RWPE1 (cell line): ENCODE data around the gene VAC14.
"Not testable (repeated sequence)": the region's sequence is repeated elsewhere in the genome, so short reads cannot be mapped to it uniquely, and the experiment has no call there.

Experiments
- CTCF ChIA-PET: fragments of 350-600 bp; sonication (Branson Sonifier 250); formaldehyde crosslinking; extraction: SDS; loops from one replicate; lab custom pipeline; 2021; lab: Yijun Ruan, JAX
- POLR2A ChIA-PET: fragments of 400-600 bp; formaldehyde crosslinking; extraction: SDS; loops from one replicate; lab custom pipeline; 2020; ENCODE audit warnings: antibody characterized with exemption; ENCODE audit not compliant: low non-redundant PET; lab: Yijun Ruan, JAX
- DNase-seq: peaks from one replicate; pipeline ENCODE4 v3.0.0; 2012; ENCODE audit warnings: low spot score
- H3K27ac ChIP-seq: fragments of 450-650 bp; 2 replicates; pipeline ENCODE4 v1.5.1; 2017
- CTCF ChIP-seq: fragments of 450-650 bp; conservative IDR thresholded peaks from 2 replicates; pipeline ENCODE4 v1.5.1; 2017; ENCODE audit warnings: low read depth, mild to moderate bottlenecking

The VAC14 gene

GRCh38 chr16:70800781-70801480 is at the start of gene VAC14:
VAC14 (minus strand) TSS chr16:70801158; CDS start chr16:70800900, 258 bp downstream.
- H3K27ac ChIP-seq, result peak within 1 kb of the TSS; percentile 47
- ChIA-PET CTCF (no interaction called here), POLR2A (interaction anchor here (0.6 kb wide), 1 partner anchor 12 kb away, joined by 3 read pairs; no protein-coding TSS in a partner anchor)
- peak; percentile 95 for DNase-seq
- no peak for TF ChIP-seq CTCF

GRCh38 chr16:70823498-70824118 is 22.6 kb upstream of the VAC14 start:
- POLR2A ChIA-PET, DNase-seq, CTCF ChIA-PET, H3K27ac ChIP-seq: not testable (repeated sequence)

- H3K27ac ChIP-seq, POLR2A ChIA-PET, CTCF ChIA-PET, DNase-seq: not testable (repeated sequence)
These were observed 21.8 kb upstream of the VAC14 start for GRCh38 chr16:70822734-70823133.

GRCh38 chr16:70818088-70818487 is 17.1 kb upstream of the VAC14 start:
- H3K27ac ChIP-seq, DNase-seq, CTCF ChIA-PET, POLR2A ChIA-PET: not testable (repeated sequence)

GRCh38 chr16:70809392-70810060 is 8.6 kb upstream of the VAC14 start:
- POLR2A ChIA-PET, result no interaction called here
- TF ChIP-seq CTCF, result no peak
- DNase-seq, result no peak
- H3K27ac ChIP-seq, result no peak overlapping the region
- CTCF ChIA-PET, result interaction anchor here (0.7 kb wide), 1 partner anchor 154 kb away, joined by 3 read pairs; no protein-coding TSS in a partner anchor

- H3K27ac ChIP-seq, result no peak overlapping the region
- no peak for DNase-seq
- ChIA-PET POLR2A (no interaction called here), CTCF (no interaction called here)
- TF ChIP-seq CTCF, result no peak
These were observed 7.4 kb upstream of the VAC14 start for GRCh38 chr16:70808371-70808770.

GRCh38 chr16:70805787-70806186 is 4.8 kb upstream of the VAC14 start:
- CTCF ChIA-PET, result no interaction called here
- POLR2A ChIA-PET, result no interaction called here

More at GRCh38 chr16:70805787-70806186, 4.8 kb upstream of the VAC14 start:
- H3K27ac ChIP-seq, result no peak overlapping the region
- TF ChIP-seq CTCF, result no peak
- DNase-seq, result peak; percentile 39
